Right forelimb (tissue), 1 donor: ENCODE results near the gene CTSW.

Source experiments
- DNase-seq: peaks from one replicate; pipeline ENCODE4 v3.0.0-alpha.2; 2018

Gene CTSW

DNA sequence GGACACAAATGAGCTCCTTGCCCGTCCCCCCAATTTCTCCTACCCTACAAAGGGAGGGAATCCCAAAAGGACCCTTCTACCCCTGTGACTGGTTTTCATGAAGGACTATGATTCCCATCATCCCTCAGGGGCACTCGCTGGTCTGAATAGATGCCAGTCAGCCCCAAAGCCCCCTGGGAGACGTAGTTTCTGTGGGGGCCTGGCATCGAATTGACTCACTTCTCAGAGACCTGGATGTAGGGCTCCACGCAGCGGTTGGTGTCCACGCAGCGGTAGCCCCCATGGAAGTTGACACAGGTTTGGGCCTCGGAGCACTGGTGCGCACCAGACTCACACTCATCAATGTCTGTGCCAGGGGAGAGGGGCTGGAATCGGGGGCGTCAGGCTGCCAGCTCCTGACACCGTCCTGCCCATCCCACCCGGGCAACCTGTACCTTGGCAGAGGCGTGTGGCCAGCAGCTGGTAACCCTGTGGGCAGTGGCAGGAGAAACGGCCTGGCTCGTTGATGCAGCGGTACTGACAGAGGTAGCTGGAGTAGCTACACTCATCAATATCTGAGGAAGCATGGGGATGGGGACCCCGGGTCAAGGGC is 11.5 kb upstream of the CTSW start:
- peak; percentile 45 for DNase-seq

DNA sequence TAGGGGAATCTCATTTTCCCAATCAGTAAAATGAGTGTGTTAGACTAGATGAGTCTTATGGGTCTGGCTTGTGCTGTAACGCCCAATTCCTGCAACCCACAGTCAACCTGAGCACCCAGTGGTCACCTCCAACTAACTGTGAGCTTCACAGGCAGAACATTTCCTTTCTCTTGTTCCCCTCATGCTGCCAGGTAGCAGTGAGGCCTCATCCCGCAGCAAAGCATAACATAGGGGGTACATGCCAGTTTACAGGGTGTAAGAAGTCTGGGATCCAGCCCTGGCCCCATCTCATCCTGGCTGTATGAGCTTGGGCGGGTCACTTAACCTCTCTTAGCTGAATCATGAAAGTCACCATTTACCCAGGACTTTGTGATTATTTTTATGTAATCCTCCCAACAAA is 10.7 kb upstream of the CTSW start:
- DNase-seq, result no peak

DNA sequence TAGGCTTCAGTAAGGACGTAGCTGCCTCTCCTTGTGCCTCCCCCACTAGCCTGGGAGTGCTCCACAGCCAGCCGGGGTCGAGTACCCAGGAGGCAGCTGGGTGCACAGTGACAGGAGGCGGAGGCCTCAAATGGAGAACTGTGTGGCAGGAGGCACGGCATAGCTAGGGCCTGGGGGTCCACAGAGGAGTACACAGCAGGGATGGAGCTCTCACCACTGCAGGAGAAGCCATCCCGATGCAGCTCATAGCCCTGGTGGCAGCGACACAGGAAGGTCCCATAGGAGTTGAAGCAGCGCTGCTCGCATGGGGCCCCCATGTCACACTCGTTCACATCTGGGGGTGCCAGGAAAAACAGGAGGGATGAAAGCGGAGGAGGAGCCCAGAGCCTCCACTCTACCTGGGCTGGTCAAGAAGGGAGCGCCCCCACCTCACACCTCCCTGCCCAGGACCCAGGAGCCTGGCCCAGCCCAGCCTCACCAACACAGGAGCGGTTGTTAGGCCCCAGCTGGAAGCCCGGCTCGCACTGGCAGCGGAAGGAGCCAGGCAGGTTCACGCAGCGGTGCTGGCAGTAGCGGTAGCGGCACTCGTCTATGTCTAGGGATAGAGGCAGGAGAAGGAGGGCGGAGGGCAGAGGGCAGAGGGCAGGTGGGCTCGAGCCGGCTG is 9.9 kb upstream of the CTSW start:
- no peak for DNase-seq

DNA sequence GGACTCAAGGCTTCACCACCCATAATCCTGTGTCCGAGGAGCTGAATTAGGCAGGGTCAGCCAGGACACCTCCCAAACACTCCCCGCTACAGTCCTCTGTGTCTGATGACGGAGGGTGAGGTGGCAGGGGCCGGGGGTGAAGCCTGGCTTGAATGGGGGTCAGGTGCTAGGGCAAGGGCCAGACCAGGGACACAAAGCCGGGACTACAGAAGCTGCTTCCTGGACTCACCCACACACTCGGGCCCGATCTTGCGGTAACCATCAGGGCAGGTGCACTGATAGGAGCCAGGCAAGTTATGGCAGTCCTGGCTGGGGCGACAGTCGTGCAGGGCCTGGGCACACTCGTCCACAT is 9.4 kb upstream of the CTSW start:
- no peak for DNase-seq

DNA sequence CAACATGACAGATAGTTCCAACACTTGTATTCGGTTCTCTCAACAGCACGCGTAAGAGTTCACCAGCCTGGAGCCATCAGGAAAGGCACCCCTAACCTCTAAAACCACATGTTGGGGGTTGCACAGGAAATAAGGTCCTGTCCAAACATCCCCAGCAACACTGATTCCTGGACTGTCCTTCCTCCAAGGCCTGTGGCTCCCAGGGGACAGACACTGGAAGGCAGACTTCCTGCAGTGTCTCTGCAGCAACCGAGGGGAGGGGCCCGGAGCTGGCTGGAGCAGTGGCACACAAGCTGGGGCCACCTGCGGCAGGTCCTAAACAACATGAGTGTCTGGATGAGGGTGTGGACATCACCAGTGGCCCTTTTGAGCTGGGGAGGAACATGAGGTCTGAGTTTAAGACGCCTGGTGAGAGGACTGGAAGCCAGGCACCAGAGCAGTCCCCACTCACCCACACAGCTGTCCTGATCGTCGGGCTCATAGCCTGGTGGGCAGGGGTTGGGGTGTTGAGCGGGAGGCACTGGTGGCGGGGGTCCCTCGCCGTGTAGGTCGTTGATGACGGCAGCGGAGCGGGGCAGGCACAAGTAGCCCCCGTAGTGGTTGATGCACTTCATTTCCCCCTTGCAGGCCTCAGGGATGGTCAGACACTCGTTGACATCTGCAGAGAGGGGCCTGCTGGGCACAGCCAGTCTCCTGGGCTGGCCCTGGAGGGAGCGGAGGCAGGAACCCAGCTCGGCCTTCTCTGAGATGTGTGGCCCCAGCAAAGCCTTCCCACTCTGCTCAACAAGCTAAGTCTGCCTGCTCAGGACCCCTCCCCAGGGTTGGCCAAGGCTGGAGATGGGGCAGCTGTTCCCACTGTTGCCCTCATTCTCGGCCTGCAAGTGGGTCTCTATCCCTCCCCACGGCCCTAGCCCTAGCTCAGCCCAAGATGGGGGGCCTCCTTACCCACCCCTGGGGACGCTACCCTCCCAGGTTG is 8.6 kb upstream of the CTSW start:
- DNase-seq, result no peak

DNA sequence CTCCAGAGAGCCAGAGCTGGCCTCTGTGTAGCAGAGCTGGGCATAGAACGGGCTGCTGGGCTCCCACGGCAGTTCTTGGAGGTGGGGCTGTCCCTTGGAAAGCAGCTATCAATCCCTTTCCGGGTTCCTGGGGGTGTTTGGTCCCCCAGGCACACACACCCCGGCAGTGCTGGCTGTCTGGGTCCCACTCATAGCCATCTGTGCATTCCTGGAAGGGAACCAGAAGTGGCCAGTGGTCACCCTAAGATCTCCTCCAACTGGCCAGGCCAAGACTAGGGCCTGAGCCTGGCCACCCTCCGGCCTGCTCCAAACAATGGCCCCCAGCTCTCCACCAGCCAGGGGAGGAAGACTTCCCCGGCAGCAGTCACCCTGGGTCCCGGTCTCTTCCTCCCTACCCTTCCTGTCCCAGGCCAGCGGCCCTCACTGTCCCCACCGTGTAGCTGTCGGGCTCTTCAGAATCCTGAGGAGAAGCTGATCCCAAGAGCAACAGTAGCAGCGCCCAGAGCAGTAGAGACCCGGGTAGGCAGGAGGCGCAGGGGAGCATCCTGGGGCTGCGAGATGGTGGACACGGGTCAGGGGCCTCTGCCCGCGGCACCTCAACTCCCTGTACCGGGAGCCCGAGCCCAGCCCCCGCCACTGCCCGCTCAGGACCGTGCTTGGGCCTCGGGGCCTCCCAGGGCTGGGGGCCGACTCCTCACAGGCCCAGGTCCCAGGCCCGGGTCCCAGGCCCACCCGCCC is 7.7 kb upstream of the CTSW start:
- no peak for DNase-seq

DNA sequence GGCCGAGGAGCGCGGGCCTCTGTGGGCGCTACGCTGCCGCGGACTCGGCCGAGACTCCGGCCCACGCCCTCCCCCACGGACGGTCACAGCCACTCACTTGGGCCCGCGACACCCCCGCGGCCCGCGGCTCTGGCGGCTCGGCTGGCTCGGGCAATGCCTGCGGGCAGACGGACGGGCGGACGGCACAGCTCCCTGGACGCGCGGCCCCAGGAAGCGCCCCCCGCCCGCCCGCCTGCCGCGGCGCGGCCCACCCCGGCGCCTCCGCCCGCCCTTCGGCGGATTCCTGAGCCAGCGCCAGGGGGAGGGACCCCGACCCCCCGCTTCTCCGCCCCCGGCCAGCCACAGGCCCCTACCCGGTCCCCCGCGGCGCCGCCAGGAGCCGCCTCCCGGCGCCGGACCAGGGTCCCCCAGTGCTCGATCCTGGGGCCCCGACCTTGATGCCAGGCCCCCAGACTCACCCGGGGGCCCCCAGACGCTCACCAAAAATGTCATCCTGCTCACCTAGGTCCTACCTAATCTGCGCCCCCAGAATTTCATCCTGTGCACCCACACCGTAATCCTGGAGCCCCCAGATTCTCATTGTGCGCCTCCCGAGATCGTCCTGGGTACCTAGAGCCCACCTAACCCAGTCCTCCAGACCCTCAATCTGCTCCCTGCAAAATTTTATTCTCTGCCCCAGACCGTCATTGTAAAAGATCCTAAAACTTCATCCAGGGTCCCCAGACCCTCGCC is 6.9 kb upstream of the CTSW start, which contains the start of gene EFEMP2:
Gene EFEMP2, minus strand, starts transcription at position 215 of the 732 bp plus-strand sequence. CDS start 446 bp downstream, outside the sequence.
- DNase-seq, result peak; percentile 86

DNA sequence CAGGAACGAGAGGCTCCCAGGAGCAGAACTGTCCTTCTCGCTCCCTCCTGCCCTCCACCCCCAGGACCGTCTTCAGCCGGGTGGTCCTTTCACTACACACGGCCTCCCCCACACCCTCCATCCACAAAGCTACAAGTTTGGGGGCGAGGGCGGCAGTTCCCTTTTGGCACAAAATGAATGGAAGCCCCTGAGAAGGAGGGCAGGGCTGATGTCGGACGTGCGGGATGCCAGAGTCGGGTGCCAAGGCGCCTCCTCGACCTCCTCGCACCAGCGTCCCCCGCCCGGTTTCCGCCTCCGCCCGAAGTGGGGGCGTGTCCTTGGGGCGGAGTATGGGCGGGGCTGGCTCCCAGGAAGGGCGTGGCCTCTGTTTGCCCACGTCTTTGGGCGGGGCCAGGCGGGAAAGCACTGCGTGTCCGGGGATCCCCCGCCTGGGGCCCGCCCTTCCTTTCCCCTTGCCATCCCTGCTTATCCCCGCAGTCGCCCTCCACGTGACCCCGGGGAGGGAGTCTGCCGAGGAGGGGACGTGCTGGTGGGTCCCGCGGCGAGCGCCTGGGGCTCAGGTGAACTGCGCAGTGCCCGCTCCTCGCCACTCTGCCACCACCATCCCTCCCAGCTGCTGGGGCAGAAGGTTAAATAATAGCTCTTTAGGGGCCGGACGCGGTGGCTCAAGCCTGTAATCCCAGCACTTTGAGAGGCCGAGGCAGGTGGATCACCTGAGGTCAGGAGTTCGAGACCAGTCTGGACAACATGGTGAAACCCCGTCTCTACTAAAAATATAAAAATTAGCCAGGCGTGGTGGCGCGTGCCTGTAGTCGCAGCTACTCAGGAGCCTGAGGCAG is 6.1 kb upstream of the CTSW start:
- DNase-seq, result peak; percentile 97

DNA sequence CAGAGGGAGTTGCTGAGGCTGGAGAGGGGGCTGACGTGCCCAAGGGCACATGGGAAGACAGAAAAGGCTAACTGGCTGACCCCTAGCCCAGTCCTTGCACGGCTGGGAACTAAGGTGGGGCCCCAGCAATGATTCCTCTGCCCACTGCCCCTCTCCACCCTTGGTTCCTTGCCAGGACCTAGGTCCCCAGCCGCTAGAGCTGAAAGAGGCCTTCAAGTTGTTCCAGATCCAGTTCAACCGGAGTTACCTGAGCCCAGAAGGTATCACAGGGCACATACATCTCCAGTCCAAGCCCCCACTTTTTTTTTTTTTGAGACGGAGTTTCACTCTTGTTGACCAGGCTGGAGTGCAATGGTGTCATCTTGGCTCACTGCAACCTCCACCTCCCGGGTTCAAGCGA is 390 bp downstream of the CTSW start:
- DNase-seq, result no peak

DNA sequence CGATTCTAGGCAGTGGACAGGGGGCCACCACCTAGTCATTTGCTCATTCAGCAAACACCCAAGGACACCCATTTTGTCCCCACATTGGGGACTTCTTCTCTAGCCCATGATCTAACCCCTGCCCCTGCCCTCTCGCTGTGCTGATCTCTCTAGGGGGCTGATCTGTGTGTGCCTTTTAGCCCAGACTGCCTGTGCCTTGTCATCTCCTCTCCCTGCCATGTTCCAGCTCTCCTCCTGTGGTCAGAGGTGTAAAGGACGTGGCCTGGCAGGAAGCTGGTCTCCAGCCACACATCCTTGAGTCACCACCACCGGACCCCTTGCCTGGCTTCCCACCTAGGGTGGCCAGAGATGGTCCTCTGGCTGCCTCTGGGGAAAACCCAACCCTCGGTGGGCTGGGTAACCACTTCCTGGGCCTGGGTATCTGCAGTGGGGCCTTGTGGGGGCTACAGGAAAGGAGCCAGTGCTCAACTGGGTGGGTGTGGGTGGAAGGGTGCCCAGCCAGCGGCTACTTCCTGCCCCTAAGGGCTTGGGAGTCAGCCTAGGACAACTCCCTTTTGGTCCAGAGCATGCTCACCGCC is 1.3 kb downstream of the CTSW start:
- DNase-seq, result no peak

DNA sequence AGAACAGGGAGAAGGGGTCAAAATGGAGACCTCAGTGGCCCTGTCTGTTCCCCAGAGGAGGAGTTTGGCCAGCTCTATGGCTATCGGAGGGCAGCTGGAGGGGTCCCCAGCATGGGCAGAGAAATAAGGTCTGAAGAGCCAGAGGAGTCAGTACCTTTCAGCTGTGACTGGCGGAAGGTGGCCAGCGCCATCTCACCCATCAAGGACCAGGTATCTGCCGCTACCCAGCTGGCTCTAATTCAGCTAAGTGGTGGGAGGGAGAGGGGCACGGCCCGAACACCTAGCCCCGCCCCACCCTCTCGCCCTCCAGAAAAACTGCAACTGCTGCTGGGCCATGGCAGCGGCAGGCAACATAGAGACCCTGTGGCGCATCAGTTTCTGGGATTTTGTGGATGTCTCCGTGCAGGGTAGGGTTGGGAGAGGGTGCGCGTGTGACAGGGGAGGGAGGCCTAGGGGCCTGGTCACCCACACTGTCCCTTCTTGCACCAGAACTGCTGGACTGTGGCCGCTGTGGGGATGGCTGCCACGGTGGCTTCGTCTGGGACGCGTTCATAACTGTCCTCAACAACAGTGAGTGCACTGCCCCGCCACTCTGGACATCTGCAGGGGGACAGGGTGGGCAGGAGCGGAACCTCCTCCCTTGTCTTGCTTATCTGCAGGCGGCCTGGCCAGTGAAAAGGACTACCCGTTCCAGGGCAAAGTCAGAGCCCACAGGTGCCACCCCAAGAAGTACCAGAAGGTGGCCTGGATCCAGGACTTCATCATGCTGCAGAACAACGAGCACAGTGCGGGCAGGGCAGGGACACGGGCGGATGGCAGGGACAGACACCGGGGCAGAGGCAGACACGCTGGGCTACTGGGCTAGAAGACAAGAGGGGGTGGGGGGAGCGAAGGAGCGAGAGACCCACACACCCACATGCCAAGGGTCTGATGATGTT is 2.8 kb downstream of the CTSW start:
- peak; percentile 37 for DNase-seq

DNA sequence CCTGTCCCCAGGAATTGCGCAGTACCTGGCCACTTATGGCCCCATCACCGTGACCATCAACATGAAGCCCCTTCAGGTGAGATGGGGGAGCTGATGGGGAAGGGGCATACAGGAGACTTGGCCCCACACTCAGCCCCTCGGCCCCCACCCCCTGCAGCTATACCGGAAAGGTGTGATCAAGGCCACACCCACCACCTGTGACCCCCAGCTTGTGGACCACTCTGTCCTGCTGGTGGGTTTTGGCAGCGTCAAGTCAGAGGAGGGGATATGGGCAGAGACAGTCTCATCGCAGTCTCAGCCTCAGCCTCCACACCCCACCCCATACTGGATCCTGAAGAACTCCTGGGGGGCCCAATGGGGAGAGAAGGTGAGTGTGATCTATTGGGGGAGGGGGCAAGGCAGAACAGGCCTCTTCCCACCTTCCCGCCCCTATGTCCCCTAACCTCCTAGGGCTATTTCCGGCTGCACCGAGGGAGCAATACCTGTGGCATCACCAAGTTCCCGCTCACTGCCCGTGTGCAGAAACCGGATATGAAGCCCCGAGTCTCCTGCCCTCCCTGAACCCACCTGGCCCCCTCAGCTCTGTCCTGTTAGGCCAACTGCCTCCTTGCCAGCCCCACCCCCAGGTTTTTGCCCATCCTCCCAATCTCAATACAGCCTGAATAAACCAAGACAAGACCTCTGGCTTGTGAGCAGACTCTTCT is 3.6 kb downstream of the CTSW start:
- no peak for DNase-seq

DNA sequence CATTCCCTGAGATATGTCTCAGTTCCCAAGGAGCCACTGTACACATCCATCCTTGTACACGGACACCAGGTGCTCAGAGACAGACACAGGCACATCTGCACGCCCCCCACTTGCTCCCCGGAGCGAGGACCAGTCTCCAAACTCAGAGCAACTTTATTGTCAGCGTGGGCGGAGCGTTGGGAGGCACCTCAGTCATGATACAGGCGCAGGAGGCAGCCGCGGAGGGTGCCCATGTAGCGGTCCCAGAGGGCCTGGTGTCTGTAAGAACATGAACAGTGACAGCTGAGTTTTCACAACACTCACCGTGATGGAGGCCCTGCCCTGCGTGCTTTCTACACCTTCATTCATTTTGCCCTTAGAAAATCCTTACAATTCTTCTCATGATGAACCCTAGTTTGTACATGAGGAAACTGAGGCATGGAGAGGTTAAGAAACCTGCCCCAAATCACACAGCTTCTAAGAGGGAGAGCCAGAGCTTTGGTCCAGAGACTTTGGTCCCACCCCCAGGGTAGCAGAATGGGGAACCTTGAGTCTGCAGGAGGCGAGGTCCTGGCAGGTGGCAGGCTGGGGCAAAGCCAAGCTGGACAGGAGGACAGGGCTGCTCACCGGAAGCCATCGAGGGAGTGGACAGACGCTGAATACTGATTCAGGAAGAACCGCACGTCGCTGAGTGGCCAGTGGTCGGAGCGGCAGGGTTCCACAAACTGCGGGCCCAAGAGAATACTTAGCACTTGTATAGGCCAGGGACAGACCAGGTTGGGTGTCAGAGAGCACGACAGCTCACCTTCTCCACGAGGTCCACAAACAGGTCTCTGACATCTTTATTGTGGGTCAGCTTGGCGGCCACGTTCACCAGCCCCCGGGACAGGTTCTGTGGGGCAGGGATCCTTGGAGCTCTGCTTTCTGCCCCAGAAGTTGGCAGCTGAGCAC is 4.4 kb downstream of the CTSW start:
- DNase-seq, result peak; percentile 46

DNA sequence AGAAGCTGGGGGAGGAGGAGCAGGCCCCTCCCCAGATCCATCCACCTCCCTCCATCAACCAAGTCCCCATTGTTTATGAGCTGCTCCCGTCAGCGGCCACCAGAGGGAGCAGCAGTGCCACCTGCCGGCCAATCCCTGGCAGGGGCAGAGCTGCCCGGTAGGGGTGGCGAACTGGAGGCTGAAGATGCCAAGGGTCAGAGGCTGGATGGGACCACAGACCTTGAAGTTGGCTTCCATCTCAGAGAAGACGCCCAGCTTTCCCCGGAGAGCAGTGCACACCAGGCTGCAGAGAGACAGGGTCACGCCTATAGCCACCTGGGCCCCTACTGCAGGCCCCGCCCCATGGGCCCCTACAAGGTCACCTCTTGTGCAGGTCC is 5.1 kb downstream of the CTSW start:
- peak; percentile 85 for DNase-seq

DNA sequence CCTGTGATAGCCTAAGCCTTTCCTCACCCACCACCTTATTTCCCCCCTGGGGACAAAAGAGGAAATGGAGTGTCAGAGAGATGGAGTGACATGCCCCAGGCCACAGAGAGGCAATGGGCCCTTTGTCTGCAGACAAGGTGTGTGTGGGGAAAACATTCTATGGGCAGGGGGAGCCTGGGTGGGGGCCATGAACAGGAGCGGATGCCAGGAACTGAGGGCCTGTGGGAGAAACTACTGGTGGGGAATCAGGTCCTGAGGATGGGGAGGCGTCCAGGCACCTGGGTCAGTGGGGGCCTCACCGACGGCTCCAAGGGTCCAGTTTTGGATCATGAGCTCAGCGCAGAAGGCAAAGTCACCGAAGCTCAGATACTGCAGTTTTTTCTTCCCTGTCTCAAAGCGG is 5.6 kb downstream of the CTSW start:
- DNase-seq, result no peak

DNA sequence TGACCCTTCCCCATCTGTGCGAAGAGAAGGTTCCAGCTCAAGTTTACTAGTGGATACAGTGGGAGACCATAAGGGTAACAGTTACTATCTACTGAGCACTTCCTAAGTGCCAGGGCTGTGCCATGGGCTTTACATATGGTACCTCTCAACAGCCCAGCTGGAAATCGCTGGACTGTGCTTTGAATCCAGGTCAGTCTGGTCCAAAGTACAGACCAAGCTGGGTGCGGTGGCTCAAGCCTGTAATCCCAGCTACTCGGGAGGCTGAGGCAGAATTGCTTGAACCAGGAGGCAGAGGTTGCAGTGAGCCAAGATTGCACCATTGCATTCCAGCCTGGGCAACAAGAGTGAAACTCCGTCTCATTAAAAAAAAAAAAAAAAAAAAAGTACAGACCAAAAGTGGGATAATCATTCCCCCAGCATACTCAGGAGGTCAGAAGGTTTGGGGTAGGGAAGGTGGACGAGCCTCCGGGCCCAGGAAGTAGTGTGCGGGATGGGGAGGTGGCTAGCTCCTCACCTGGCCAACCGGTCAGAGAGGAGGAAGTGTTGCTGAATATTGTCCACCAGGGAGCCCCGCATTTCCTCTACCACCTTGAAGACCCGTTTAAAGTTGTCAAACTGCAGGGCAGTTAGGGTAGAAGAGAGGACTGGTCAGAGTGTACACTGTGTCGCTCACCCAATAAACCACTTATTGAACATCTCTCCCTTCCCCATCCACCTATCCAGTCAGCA is 6.3 kb downstream of the CTSW start:
- DNase-seq, result no peak
